Posterior vena cava (tissue), 2 donors: ENCODE results near the gene ATP9B. TPM values are rescaled to one million over a fixed set of nuclear protein-coding genes. Genes with fewer than 3 reads are reported as not detected.

Experiments
- DNase-seq: peaks from one replicate; pipeline ENCODE4 v3.0.0-alpha.2; 2020; ENCODE audit warnings: low spot score
- intact Hi-C, 2 donors: fragments of 100-400 bp; cut with DNase I; formaldehyde crosslinking; loops; one replicate each; pipeline versions ENCODE4 v1.14.1 to v1.14.2; 2022 to 2023
- total RNA-seq, 2 donors: library from RNA; stranded (reverse); fragmentation: NEBNext Ultra II Directional; extraction: Animal tissue kit (Norgen Biotek cat#: 25700); gene quantifications; one replicate each; pipeline ENCODE4 v1.2.1, GENCODE V29; 2021
- donor health status: DM: yes; HTN: yes; CAD: no.
- donor health status: DM: yes; HTN: yes; CAD: no.

ATP9B gene
- total RNA-seq, 2 donors from 2014 or later, result 28.3 to 32.9 TPM

DNA sequence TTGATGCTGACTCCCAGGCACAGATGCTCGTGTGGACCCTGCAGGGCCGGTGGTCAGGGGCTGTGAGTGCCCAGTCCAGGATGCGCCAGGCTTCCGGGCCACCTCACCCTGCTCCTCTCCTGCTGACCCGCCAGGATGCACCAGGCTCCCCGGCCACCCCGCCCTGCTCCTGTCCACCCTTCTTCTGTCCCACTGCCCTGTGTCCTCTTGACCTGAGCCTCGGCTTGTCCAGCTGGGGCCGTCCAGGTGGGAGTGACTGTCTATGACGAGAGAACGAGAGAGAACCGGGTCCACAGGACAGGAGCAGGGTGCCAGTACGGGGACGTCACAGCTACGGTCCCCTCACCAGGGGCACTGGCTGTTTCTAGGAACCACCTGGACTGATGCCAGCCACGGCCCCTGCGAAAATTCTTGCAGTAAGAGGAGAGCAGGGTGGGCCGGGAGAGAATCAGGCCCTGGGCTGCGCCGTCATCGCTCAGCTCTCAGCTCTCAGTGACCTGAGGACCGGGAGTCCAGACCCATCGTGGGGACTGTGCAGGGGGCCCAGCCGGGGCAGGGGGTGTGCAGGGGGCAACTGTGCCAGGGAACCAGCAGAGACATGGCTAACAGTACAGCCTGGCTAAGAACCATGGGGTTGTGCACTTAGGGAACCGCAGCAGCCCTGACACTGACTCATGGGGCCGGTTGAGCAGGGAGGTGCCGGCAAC, 313.6 kb downstream of the ATP9B start:
- DNase-seq, result peak; percentile 78
- intact Hi-C loops, result loop anchor here (5.0 to 10.0 kb wide), 2 partner anchors 122 to 144 kb away; no protein-coding TSS in a partner anchor

DNA sequence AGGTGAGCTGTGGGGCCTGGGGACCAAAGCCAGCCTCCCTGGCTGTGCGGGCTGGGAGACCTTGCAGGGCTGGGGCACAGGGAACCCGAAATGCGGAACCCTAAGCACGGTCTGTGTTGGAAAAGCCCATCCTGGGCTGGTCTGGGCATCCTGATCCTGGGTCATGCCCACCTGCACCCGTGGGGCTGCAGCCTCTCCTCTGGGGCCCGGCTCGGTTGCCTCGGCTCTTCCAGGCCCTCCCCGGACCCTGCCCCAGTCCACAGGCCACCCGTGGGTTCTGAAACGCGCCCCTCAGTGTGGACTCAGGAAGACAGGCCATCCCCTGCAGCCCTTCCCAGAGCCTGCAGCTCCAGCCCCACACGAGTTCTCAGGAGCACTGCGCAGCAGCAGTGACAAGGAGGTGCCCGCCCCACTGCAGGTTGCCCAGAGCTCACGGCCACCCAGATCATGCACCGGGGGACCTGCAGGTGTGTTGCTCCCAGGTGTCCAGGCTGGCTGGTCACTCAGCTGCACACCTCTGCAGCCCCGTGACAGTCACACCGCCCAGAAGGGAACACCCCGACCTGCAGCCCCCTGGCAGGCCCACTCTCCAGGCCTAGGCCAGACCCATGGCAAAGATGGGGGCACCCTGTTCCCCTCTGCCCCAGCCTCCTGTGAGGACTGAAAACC, 314.3 kb downstream of the ATP9B start:
- intact Hi-C loops, result loop anchor here (5.0 to 10.0 kb wide), 2 partner anchors 121 to 144 kb away; no protein-coding TSS in a partner anchor
- DNase-seq, result peak; percentile 77

- DNase-seq, result peak; percentile 81
- intact Hi-C loops, result loop anchor here (5.0 to 10.0 kb wide), 2 partner anchors 121 to 143 kb away; no protein-coding TSS in a partner anchor
Observed at GRCh38 chr18:79384151-79384807, 315.1 kb downstream of the ATP9B start.

GRCh38 chr18:79384834-79385233, 315.6 kb downstream of the ATP9B start:
- no peak for DNase-seq
- intact Hi-C loops, result loop anchor here (5.0 to 10.0 kb wide), 2 partner anchors 120 to 142 kb away; no protein-coding TSS in a partner anchor

DNA sequence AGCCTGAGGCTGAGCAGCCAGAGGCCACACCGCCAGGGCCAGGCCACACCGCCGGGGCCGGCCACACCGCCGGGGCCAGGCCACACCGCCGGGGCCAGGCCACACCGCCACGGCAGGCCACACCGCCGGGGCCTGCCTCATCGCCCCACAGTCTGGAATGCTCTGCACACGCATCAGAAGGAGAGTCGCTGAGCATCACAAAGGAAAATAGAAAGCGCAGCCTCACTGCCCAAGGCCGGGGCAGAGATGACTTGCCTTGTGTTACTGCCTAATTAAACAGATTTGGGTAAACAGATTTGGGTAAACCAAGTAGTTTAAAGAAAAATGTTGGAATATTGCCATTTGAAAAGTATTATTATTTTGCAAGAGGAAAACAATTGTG, 316.1 kb downstream of the ATP9B start:
- no peak for DNase-seq
- intact Hi-C loops, result loop anchor here in 1 of 2 donors (10.0 kb wide), 1 partner anchor 119 kb away; no protein-coding TSS in a partner anchor

DNA sequence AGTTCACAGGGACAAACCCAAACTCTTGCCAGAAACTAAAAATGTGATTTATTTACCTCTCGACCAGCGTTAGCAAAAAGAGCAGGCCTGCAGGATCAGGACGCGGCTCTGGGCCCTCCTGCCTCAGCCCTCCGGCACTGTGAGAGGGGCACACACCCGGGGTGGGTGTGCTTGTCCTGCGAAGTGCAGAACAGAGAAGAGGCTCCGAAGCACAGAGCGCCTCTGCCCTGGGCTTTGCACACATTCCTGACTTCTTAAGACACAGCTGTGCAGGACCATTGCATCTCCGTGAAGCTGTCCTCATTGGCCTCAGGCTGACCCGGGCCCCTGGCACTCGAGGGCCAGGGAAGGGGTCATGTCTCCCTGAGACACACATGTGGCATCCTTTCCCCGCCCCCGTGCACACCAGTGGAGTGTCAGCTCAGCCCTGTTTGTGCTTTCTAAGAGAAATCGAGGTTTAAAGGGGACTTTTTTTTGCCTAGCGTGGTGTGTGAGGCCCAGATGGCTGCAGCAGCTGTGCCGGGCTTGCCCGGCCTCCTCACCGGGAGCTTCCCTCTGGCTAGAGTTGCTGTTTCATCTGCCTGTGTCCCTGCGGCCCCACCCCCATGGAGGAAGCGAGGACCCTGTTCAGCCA, 316.6 kb downstream of the ATP9B start:
- intact Hi-C loops, result loop anchor here in 1 of 2 donors (10.0 kb wide), 1 partner anchor 119 kb away; no protein-coding TSS in a partner anchor
- peak; percentile 60 for DNase-seq

GRCh38 chr18:79386547-79386946, 317.4 kb downstream of the ATP9B start:
- intact Hi-C loops, result loop anchor here in 1 of 2 donors (10.0 kb wide), 1 partner anchor 118 kb away; no protein-coding TSS in a partner anchor
- DNase-seq, result peak; percentile 46

- DNase-seq, result peak; percentile 44
- intact Hi-C loops, result loop anchor here in 1 of 2 donors (10.0 kb wide), 1 partner anchor 118 kb away; no protein-coding TSS in a partner anchor
Observed at GRCh38 chr18:79387214-79387613, 318.0 kb downstream of the ATP9B start.

- intact Hi-C loops, result loop anchor here in 1 of 2 donors (10.0 kb wide), 1 partner anchor 117 kb away; no protein-coding TSS in a partner anchor
- DNase-seq, result no peak
Observed at GRCh38 chr18:79387615-79388014, 318.4 kb downstream of the ATP9B start.

DNA sequence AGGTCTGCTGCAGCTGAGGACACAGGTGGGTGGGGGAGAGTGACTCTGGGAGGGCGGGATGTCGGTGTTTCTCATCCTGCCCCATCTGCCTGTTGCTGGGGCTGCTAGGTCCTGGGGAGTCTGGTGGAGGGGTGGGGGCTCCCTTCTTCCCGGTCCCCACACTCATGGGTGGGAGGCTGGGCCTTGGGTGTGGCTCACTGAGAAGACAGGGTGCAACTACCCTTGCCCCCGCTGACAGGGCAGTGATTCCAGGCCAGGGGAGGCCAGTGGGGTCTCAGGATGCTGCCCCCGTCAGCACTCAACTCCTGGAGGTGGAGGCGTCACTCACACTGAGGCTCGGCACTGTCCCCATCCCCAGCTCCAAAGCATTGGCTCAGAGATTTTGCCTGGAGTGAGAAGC, 318.8 kb downstream of the ATP9B start:
- intact Hi-C loops, result loop anchor here in 1 of 2 donors (10.0 kb wide), 1 partner anchor 117 kb away; no protein-coding TSS in a partner anchor
- peak; percentile 48 for DNase-seq

- no peak for DNase-seq
Observed at GRCh38 chr18:79389689-79390088, 320.5 kb downstream of the ATP9B start.

DNA sequence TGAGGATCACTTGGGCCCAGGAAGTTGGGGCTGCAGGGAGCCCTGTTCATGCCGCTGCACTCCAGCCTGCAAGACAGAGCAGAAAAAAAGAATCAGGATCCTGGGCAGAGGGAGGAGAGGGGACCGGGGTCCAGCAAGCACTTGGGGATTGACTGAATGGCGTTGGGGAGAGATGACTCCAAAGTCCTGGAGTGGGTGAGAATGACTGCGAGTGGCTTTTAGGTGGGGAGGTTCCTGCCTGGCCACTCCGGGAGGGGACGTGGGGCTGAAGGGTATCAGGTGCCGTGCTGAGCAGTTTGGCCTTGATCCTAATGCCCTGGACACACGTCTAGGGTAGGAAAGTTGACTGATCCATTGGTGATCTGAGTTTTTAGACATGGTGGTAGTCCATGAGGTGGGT, 323.0 kb downstream of the ATP9B start:
- intact Hi-C loops, result no loop called here
- peak; percentile 44 for DNase-seq

More at GRCh38 chr18:79389689-79390088, 320.5 kb downstream of the ATP9B start:
- intact Hi-C loops, result loop anchor here in 1 of 2 donors (10.0 kb wide), 1 partner anchor 115 kb away; no protein-coding TSS in a partner anchor

DNA sequence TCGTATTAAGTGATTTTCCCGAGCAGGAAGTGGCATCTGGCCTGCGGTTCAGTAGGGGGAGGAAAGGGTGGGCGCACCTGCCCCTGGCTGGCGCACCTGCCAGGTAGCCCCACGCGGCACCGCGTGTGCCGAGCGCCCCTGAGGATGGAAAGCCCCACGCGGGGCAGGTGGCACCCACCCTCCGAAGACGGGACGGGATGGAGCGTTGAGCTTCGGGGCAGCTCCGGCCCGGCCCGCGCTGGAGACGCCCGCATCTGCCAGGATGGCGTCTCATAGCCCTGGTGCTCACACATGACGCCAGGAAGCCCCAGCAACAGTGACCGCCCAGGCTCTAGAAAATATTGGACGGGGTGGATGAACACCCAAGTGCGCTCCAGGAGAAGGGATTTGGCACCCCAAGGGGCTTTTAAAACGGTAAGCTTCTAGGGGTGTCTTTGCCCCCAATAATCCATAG, 324.0 kb downstream of the ATP9B start:
- intact Hi-C loops, result no loop called here
- DNase-seq, result peak; percentile 88

- peak; percentile 98 for DNase-seq
- intact Hi-C loops, result no loop called here
Observed at GRCh38 chr18:79393635-79394533, 324.7 kb downstream of the ATP9B start.

DNA sequence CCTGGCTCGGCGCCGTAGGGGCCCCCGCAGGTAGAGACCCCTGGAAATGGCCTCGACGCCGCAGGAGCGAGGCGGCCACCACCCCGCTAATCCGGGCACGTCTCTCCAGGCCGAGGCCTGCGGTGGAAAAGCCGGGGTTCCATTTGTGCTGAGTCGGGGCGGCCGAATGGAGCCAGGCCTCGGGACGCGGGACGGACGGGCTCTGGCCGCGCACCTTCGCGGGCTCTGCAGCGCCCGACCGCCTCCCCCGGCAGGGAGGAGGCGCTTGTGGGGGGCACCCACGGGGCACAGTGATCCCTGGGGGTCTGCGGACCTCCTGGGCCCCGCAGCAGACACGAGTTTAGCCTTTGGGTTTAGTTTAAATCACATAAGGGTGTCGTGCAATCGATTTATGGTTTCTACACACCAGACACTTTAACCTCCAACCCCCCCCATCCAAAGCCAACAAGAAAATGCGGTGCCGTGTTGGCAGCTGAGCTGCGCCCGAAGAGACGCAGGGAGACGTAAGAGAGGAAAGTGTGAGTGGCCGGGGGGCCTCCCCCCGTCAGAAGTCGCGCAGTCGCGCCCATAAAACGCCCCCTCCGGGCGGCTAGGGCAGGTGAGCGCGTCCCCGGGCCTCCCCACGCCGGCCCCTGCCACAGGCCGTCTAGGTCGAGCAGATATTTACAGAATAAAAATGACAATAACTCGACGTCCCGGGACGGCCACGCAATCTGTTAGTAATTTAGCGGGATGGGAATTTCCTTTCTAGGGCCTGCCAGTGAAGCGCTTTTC, 325.5 kb downstream of the ATP9B start:
- peak; percentile 88 for DNase-seq
- intact Hi-C loops, result no loop called here

DNA sequence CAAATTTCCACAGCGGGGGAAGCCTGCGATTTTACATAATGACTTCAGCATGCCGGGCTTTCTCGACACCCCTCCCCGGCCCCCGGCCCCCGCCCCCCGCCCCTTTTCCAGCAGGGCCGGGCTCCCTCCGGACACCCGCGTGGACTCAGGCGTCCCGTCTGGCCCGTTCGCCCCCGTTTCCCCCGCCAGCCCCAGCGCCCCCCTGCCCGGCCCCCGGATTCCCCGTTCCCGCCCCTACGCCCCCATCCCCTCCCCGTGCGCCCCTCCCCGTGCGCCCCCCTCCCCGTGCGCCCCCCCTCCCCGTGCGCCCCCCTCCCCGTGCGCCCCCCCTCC, 326.1 kb downstream of the ATP9B start:
- no peak for DNase-seq
- intact Hi-C loops, result no loop called here

DNA sequence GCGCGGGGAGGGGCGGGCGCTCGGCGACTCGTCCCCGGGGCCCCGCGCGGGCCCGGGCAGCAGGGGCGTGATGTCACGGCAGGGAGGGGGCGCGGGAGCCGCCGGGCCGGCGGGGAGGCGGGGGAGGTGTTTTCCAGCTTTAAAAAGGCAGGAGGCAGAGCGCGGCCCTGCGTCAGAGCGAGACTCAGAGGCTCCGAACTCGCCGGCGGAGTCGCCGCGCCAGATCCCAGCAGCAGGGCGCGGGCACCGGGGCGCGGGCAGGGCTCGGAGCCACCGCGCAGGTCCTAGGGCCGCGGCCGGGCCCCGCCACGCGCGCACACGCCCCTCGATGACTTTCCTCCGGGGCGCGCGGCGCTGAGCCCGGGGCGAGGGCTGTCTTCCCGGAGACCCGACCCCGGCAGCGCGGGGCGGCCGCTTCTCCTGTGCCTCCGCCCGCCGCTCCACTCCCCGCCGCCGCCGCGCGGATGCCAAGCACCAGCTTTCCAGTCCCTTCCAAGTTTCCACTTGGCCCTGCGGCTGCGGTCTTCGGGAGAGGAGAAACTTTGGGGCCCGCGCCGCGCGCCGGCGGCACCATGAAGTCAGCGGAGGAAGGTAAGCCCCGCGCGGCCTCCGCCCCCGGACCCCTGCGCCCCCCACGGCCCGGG, 326.7 kb downstream of the ATP9B start, which contains the start of gene NFATC1:
Gene NFATC1, plus strand, starts transcription at position 170 of the 644 bp plus-strand sequence. Its CDS starts 295 bp downstream, at position 465.
- intact Hi-C loops, result no loop called here
- DNase-seq, result peak; percentile 97
